GM18505 (cell line): Measurements from ENCODE around the gene AADACL4.

ENCODE experiments used
- ATAC-seq: cut with Tn5 transposase; IDR thresholded peaks from one replicate; pipeline ENCODE4 v1.9.1; 2021; ENCODE audit not compliant: unreplicated experiment
- POLR2A ChIP-seq: IDR thresholded peaks from 4 replicates; pipeline ENCODE4 v1.6.1; 2011; ENCODE audit warnings: borderline replicate concordance; ENCODE audit not compliant: insufficient read depth, insufficient read length; ENCODE audit errors: extremely low read depth

AADACL4 gene

DNA sequence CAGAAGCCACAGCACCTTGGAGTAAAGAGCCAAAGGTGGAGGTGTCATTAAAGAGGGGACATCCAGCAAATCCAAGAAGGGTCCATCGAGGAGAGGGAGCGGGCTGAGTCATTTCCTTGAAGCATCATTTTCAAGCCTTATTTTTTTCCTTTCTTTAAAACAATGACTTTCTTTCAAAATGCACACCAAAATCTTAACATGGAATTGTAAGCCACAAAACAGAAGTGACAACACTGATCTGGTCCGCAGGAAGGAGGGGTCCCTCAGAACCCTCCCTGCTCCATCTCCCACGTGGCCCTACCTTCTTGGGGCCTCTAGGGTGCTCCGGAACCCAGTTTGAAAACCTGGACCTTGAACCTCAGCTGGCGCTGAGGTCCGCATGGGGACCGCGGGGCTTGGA lies 40.7 kb upstream of the AADACL4 start:
- no peak for ATAC-seq
- no peak for TF ChIP-seq POLR2A

DNA sequence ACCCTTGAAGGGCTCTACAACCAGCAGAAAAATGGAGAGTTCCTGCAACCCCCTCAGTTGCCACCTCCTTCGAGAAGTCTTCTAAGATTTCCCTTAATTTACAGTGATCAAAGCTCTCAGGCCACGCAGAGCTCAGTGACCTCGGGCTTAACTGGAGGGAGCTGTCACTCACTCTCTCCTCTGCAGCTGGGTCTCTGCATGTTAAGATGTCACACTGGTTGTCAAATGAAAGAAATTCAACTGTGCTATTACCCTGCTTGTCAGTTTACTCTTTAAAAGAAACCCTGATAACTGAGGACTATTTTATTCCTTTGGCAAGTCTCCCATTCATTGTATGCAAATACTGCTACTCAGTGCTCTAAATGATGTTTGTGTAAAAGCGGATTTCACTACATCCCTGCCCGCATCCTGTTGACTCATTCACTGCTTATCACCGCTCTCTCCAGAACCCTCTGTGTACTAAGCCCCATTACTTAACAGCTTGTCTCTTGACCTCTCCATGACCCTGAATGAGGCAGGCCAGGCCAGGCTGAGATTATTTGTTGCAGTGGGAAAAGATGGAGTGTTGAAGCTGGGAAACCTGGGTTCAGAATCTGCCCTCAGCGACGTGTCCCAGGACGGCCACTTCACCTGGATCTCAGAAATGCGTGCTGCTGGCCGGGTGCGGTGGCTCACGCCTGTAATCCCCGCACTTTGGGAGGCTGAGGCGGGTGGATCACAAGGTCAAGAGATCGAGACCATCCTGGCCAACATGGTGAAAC lies 39.6 kb upstream of the AADACL4 start:
- no peak for TF ChIP-seq POLR2A
- no peak for ATAC-seq

DNA sequence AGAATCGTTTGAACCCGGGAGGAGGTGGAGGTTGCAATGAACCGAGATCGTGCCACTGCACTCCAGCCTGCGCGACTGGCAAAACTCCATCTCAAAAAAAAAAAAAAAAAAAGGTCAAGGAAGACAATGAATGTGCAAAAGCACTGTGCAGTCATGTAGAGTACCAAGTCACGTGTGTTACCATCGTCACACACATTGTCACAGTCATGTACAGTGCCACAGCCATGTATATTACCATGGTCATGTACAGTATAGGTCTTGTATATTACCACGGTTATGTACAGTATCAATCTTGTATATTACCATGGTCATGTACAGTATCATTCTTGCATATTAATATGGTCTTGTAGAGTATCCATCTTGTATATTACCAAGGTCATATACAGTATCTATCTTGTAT lies 38.9 kb upstream of the AADACL4 start:
- TF ChIP-seq POLR2A: no peak
- ATAC-seq: no peak

DNA sequence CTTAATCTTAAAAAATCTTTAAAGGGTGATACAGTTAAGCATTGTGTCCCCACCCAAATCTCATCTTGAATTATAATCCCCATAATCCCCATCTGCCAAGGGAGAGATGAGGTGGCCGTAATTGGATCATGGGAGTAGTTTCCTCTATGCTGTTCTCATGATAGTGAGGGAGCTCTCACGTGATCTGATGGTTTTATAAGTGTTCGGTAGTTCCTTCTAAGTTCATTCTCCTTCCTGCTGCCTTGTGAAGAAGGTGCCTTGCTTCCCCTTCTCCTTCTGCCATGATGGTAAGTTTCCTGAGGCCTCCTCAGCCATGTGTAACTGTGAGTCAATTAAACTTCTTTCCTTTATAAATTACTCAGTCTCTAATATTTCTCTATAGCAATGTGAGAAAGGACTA lies 36.6 kb upstream of the AADACL4 start:
- no peak for ATAC-seq
- TF ChIP-seq POLR2A: no peak

DNA sequence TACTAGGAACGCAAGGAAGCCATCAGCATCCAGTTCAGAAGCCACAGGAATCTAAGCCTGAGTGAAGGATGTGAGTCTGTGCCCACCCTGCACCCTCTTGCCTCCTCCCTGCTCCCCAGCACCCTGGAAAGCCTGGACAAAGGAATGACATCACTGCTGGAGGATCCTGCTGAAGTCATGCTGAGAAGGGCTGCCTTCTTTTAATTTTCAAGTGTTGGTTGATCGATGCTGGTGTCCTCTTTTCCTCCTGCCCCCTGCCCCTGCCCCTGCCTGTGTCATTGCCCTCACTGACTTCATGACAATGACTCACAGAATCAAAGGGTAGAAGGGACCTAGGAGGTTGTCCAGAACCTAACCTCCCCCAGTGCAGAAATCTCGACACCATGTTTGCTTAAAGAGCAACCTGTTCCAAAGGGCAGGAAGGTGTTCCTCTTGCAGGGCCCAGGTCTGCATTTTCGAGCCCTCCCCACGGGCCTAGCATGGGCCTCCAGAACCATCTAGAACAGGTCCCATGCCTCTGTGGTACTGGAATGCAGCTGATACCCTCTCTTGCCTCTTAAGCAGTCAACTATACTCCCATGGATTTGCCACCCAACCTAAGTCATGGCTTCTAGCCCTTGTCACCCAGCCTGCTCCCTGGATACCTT lies 35.5 kb upstream of the AADACL4 start:
- no peak for TF ChIP-seq POLR2A

DNA sequence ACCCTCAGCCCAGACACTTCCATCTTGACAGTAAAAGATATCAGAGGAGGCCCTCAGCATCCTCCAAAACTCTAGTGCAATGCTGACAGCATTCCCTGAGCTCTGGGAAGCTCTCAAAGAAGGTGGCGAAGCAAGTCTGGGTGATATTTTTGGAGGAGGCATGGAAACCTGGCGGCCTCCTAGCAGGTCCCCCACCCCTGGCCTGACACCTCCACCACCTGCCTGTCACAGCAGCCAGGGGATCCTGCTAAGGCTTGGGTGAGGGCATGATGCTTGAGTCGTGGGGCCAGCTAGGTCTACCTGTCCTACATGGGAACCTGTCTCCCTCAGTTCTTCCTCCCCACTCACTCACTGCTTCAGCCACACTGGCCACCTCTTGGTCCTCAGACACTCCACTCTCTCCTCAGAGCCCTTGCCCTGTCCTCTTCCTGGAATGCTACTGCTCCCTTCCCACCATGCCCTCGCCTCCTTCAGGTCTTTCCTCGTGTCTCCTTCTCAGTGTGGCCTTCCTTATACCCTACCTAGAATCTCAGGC lies 34.3 kb upstream of the AADACL4 start:
- ATAC-seq: no peak
- TF ChIP-seq POLR2A: no peak

More for the DNA sequence above, 35.5 kb upstream of the AADACL4 start:
- no peak for ATAC-seq

DNA sequence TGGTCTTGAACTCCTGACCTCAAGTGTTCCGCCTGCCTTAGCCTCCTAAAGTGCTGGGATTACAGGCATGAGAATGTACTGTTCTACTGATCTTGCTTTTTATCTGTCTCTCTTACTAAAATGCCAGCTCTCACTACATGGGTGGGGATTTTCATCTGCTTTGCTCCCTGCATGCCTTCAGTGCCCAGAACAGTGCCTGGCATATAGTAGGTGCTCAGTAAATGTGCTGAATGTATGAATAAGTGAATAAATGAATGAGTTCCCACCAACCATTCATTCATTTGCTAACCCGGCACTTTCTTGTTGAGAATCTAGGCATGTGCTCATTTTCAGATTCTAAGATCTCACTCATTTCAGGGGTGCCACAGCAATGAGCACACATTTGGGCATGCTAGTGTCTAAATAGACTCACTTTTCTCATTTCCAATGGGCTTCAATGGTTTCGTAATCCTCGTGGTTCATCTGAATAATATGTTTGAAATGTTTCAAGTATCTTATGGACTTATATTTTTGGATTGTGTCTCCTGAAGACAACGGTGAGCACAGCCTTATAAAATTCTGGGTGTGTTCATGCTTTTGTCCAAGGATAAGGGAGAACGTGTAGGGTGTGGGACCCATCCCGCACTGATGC lies 33.5 kb upstream of the AADACL4 start:
- ATAC-seq: no peak
- no peak for TF ChIP-seq POLR2A

DNA sequence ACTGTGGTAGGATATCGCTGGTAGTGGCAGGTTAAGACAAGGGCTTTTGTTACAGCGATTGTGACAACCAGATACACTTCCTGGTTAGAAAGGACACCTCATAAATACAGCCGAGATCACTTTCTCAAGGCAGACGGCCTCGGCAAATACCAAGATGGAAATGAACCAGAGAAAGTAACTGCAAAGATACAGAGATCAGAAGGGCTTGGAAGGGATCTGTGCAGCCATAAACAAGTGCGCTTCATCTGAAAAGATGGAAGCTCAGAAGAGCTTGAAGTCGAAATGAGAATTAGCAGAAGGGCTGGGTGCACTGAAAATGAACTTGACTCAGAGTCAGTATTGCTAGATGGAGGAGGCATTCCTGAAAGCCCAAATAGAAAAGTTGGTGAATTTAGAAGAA lies 32.9 kb upstream of the AADACL4 start:
- ATAC-seq: no peak
- no peak for TF ChIP-seq POLR2A

DNA sequence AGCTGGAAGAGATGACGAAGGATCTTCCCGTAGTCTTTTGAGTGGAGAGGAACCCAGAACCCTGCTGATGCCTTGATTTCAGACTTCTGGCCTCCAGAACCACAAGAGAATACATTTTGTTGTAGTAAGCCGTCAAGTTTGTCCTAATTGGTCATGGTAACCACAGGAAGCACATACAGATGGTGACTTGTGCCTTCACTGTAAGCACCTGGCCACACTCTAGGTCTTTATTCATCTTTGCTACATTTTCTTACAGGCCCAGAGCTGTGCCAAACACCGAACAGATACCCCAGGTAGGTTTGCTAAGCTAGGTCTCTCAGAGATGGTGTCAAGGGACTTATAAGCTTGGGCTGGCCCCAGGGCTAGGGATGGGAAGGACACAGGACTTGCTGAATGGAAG lies 30.7 kb upstream of the AADACL4 start:
- ATAC-seq: no peak
- no peak for TF ChIP-seq POLR2A

DNA sequence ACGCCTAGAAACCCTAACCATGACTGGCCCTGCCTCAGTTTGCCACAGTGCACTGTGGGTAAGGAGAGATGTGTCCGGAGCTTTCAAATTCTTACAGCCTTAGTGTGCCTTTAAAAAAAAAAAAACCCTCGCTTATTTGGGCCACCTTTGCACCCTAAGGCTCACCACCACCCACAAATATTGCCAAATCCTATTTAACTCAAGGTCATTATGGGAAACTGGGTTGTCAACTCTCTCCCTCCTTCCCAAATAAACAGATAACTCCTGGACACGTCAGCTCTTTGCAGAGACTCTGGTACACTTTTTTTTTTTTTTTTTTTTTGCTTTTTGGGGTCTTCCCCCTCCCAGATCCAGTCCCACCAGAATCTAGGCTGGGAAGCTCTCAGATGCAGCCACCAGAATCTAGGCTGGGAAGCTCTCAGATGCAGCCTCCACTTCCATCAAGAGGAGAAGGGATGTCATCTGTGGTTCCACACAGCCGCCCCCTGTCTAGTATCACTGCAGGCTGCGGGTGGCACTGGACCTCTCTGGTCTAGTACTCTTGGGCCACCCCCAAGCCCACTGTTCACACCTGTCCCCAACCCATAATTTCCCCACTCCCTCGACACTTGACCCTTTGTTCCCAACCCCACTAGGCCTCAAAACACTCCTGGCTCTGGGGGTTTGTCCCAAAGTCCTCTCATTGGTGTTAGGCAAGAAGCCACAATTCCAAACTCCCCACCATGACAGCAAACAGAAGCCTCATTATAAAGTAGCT lies 29.3 kb upstream of the AADACL4 start:
- no peak for TF ChIP-seq POLR2A
- no peak for ATAC-seq

DNA sequence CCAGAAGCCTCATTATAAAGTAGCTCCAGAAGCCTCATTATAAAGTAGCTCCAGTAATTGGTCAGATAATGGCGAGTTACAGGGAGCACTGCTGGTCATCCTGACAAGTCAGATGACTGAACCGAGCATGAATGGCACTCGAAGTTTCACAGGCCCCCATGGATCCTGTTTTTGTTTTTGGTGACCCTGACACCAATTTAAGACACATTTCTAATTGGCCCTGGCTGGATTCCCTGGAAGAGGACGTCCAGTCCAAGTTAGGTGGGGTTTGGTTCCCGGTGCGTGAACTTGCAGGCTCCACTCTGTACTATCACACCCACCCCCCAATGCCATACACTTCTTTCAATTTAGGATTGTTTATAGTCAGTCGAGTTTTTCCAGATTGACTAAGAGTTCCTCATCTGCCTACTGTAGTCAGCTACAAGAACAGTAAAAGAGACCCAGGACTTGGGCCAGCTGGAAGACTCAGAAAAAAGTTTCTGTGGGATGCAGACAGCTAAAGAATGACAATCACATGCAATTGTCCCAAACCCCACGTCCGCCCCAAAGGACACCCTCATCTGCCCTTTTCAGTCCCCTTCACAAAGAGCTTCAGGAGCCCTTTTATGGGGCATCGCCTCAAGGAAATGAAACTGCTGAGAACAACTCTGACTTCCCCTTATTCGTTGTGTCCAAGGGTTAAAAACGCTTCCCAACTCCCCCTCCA lies 28.6 kb upstream of the AADACL4 start:
- TF ChIP-seq POLR2A: no peak
- ATAC-seq: no peak

DNA sequence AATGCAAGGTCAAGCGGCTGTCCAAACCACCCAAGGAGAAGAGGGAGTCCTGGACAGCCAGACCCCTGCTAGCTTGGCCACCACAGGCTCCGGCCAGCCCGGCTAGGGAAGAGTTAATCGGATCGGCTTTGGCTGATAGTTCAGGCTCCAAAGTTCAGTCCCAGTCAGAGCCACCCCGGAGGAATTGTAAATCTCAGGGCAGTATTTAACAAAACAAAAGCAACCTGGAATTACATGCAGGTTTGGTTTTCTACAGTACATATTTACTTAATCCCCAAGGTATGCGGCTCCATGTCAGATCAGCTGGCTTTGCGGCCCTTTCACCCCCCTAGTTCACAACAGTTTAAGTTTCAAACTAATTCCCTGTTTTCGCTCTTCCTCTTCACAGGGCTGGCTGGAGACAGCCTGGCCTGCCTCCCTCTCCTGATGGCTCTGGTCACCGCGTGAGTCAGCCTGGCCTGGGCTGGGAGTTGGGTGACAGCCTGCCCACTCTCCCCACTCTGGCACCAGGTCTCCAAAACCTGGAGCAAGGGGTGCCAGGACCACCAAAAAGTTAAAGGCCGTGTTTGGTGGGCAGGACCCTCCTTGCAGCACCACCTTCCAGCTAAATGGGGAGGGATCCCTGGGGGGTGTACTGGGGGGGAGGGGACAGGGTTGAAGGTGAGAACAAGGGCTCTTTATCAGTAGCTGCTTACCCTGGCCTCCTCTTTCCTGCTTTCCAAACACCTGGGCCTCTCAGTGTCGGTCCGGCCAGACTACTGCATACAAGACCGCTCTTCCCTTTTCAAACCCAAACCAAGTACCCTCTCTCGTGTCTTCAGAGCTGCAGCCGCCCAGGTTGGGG lies 27.8 kb upstream of the AADACL4 start:
- no peak for TF ChIP-seq POLR2A
- no peak for ATAC-seq
